ENCODE results near the gene GABRG3.
"Not testable (repeated sequence)": the region's sequence is repeated elsewhere in the genome, so short reads cannot be mapped to it uniquely, and the experiment has no call there.

Gene GABRG3

GRCh38 chr15:27360316-27360715 lies 389.3 kb downstream of the GABRG3 start:
- Histone ChIP-seq H3K27me3 (ENCODE audit: control insufficient read depth, insufficient read depth, low read length) (no peaks in the 10 kb centered on the region), H3K9me3 (ENCODE audit: control insufficient read depth, insufficient read depth, low read length) (no peaks in the 10 kb centered on the region), H3K36me3 (ENCODE audit: control insufficient read depth, insufficient read depth, low read length) (no peaks in the 10 kb centered on the region), H3K4me3 (ENCODE audit: low read depth, low read length) (no peak overlapping the region), H3K4me1 (ENCODE audit: control insufficient read depth, insufficient read depth, low read length) (no peaks in the 10 kb centered on the region), H3K9ac (ENCODE audit: low read depth, low read length) (no peak overlapping the region)

GRCh38 chr15:27361438-27361837 lies 390.5 kb downstream of the GABRG3 start:
- Histone ChIP-seq H3K4me3 (ENCODE audit: low read depth, low read length) (no peak overlapping the region), H3K9me3 (ENCODE audit: control insufficient read depth, insufficient read depth, low read length) (no peaks in the 10 kb centered on the region), H3K36me3 (ENCODE audit: control insufficient read depth, insufficient read depth, low read length) (no peaks in the 10 kb centered on the region), H3K27me3 (ENCODE audit: control insufficient read depth, insufficient read depth, low read length) (no peaks in the 10 kb centered on the region), H3K9ac (ENCODE audit: low read depth, low read length) (no peak overlapping the region), H3K4me1 (ENCODE audit: control insufficient read depth, insufficient read depth, low read length) (no peaks in the 10 kb centered on the region)

- Histone ChIP-seq H3K9ac (ENCODE audit: low read depth, low read length) (no peak overlapping the region), H3K9me3 (ENCODE audit: control insufficient read depth, insufficient read depth, low read length) (no peaks in the 10 kb centered on the region)
Observed at GRCh38 chr15:27365456-27365855, 394.5 kb downstream of the GABRG3 start.

GRCh38 chr15:27377391-27377790 lies 406.4 kb downstream of the GABRG3 start:
- not testable (repeated sequence) for H3K4me3 ChIP-seq (ENCODE audit: low read depth, low read length); H3K9me3 ChIP-seq (ENCODE audit: control insufficient read depth, insufficient read depth, low read length); H3K36me3 ChIP-seq (ENCODE audit: control insufficient read depth, insufficient read depth, low read length); H3K27me3 ChIP-seq (ENCODE audit: control insufficient read depth, insufficient read depth, low read length); H3K4me1 ChIP-seq (ENCODE audit: control insufficient read depth, insufficient read depth, low read length); H3K9ac ChIP-seq (ENCODE audit: low read depth, low read length)

More at GRCh38 chr15:27365456-27365855, 394.5 kb downstream of the GABRG3 start:
- no peaks in the 10 kb centered on the region for H3K36me3 ChIP-seq (ENCODE audit: control insufficient read depth, insufficient read depth, low read length)
- H3K4me1 ChIP-seq (ENCODE audit: control insufficient read depth, insufficient read depth, low read length): no peaks in the 10 kb centered on the region
- H3K4me3 ChIP-seq (ENCODE audit: low read depth, low read length): no peak overlapping the region
- H3K27me3 ChIP-seq (ENCODE audit: control insufficient read depth, insufficient read depth, low read length): no peaks in the 10 kb centered on the region

- Histone ChIP-seq H3K9ac (ENCODE audit: low read depth, low read length) (no peak overlapping the region), H3K4me3 (ENCODE audit: low read depth, low read length) (no peak overlapping the region), H3K4me1 (ENCODE audit: control insufficient read depth, insufficient read depth, low read length) (no peaks in the 10 kb centered on the region), H3K36me3 (ENCODE audit: control insufficient read depth, insufficient read depth, low read length) (no peaks in the 10 kb centered on the region), H3K27me3 (ENCODE audit: control insufficient read depth, insufficient read depth, low read length) (no peaks in the 10 kb centered on the region), H3K9me3 (ENCODE audit: control insufficient read depth, insufficient read depth, low read length) (no peaks in the 10 kb centered on the region)
Observed at GRCh38 chr15:27382361-27383025, 411.5 kb downstream of the GABRG3 start.

- H3K9me3 ChIP-seq (ENCODE audit: control insufficient read depth, insufficient read depth, low read length): no peaks in the 10 kb centered on the region
- H3K27me3 ChIP-seq (ENCODE audit: control insufficient read depth, insufficient read depth, low read length): no peaks in the 10 kb centered on the region
- H3K4me1 ChIP-seq (ENCODE audit: control insufficient read depth, insufficient read depth, low read length): no peaks in the 10 kb centered on the region
- H3K9ac ChIP-seq (ENCODE audit: low read depth, low read length): no peak overlapping the region
- no peak overlapping the region for H3K4me3 ChIP-seq (ENCODE audit: low read depth, low read length)
- H3K36me3 ChIP-seq (ENCODE audit: control insufficient read depth, insufficient read depth, low read length): no peaks in the 10 kb centered on the region
Observed at GRCh38 chr15:27383726-27384125, 412.7 kb downstream of the GABRG3 start.

GRCh38 chr15:27392163-27392562 lies 421.2 kb downstream of the GABRG3 start:
- Histone ChIP-seq H3K4me3 (ENCODE audit: low read depth, low read length) (no peak overlapping the region), H3K9me3 (ENCODE audit: control insufficient read depth, insufficient read depth, low read length) (no peaks in the 10 kb centered on the region), H3K9ac (ENCODE audit: low read depth, low read length) (no peak overlapping the region), H3K36me3 (ENCODE audit: control insufficient read depth, insufficient read depth, low read length) (no peaks in the 10 kb centered on the region), H3K27me3 (ENCODE audit: control insufficient read depth, insufficient read depth, low read length) (no peaks in the 10 kb centered on the region), H3K4me1 (ENCODE audit: control insufficient read depth, insufficient read depth, low read length) (no peaks in the 10 kb centered on the region)

- Histone ChIP-seq H3K4me3 (ENCODE audit: low read depth, low read length) (no peak overlapping the region), H3K9ac (ENCODE audit: low read depth, low read length) (no peak overlapping the region), H3K36me3 (ENCODE audit: control insufficient read depth, insufficient read depth, low read length) (no peaks in the 10 kb centered on the region), H3K9me3 (ENCODE audit: control insufficient read depth, insufficient read depth, low read length) (no peaks in the 10 kb centered on the region), H3K27me3 (ENCODE audit: control insufficient read depth, insufficient read depth, low read length) (no peaks in the 10 kb centered on the region), H3K4me1 (ENCODE audit: control insufficient read depth, insufficient read depth, low read length) (peaks cover 9% of the 10 kb centered on the region)
Observed at GRCh38 chr15:27396521-27396920, 425.5 kb downstream of the GABRG3 start.

GRCh38 chr15:27396996-27397395 lies 426.0 kb downstream of the GABRG3 start:
- no peak overlapping the region for H3K9ac ChIP-seq (ENCODE audit: low read depth, low read length)
- H3K4me3 ChIP-seq (ENCODE audit: low read depth, low read length): no peak overlapping the region
- no peaks in the 10 kb centered on the region for H3K36me3 ChIP-seq (ENCODE audit: control insufficient read depth, insufficient read depth, low read length)
- H3K9me3 ChIP-seq (ENCODE audit: control insufficient read depth, insufficient read depth, low read length): no peaks in the 10 kb centered on the region
- peaks cover 9% of the 10 kb centered on the region for H3K4me1 ChIP-seq (ENCODE audit: control insufficient read depth, insufficient read depth, low read length)
- no peaks in the 10 kb centered on the region for H3K27me3 ChIP-seq (ENCODE audit: control insufficient read depth, insufficient read depth, low read length)

GRCh38 chr15:27398631-27399161 lies 427.7 kb downstream of the GABRG3 start:
- H3K4me3 ChIP-seq (ENCODE audit: low read depth, low read length): no peak overlapping the region
- no peak overlapping the region for H3K9ac ChIP-seq (ENCODE audit: low read depth, low read length)
- H3K36me3 ChIP-seq (ENCODE audit: control insufficient read depth, insufficient read depth, low read length): no peaks in the 10 kb centered on the region
- no peaks in the 10 kb centered on the region for H3K9me3 ChIP-seq (ENCODE audit: control insufficient read depth, insufficient read depth, low read length)
- no peaks in the 10 kb centered on the region for H3K27me3 ChIP-seq (ENCODE audit: control insufficient read depth, insufficient read depth, low read length)
- peaks cover 9% of the 10 kb centered on the region for H3K4me1 ChIP-seq (ENCODE audit: control insufficient read depth, insufficient read depth, low read length)

- Histone ChIP-seq H3K4me3 (ENCODE audit: low read depth, low read length) (no peak overlapping the region), H3K9ac (ENCODE audit: low read depth, low read length) (no peak overlapping the region), H3K27me3 (ENCODE audit: control insufficient read depth, insufficient read depth, low read length) (no peaks in the 10 kb centered on the region), H3K4me1 (ENCODE audit: control insufficient read depth, insufficient read depth, low read length) (peaks cover 9% of the 10 kb centered on the region), H3K9me3 (ENCODE audit: control insufficient read depth, insufficient read depth, low read length) (no peaks in the 10 kb centered on the region), H3K36me3 (ENCODE audit: control insufficient read depth, insufficient read depth, low read length) (no peaks in the 10 kb centered on the region)
Observed at GRCh38 chr15:27399241-27399640, 428.3 kb downstream of the GABRG3 start.

- Histone ChIP-seq H3K27me3 (ENCODE audit: control insufficient read depth, insufficient read depth, low read length) (no peaks in the 10 kb centered on the region), H3K9ac (ENCODE audit: low read depth, low read length) (no peak overlapping the region), H3K4me3 (ENCODE audit: low read depth, low read length) (no peak overlapping the region), H3K4me1 (ENCODE audit: control insufficient read depth, insufficient read depth, low read length) (peaks cover 9% of the 10 kb centered on the region), H3K36me3 (ENCODE audit: control insufficient read depth, insufficient read depth, low read length) (no peaks in the 10 kb centered on the region), H3K9me3 (ENCODE audit: control insufficient read depth, insufficient read depth, low read length) (no peaks in the 10 kb centered on the region)
Observed at GRCh38 chr15:27401471-27401870, 430.5 kb downstream of the GABRG3 start.
